Esophagus squamous epithelium (tissue), 4 donors: ENCODE data around the gene GNG12.

Experiments
- POLR2A ChIP-seq, 4 donors: fragments of 450-650 bp; IDR thresholded peaks; one replicate each; pipeline ENCODE4 v1.6.1; 2017; ENCODE audit warnings: antibody characterized with exemption in 4 of 4, mild to moderate bottlenecking in 4 of 4, moderate library complexity in 3 of 4
- TF ChIP-seq, protein P1 (sequence below), 6 experiments: fragments of 450-650 bp in 4 of 6; fragments of 200-600 bp in 2 of 6; sonication (generic) in 2 of 6; IDR thresholded peaks; one replicate each; pipeline ENCODE4 v1.5.1; 2016 to 2019; ENCODE audit warnings: antibody characterized with exemption in 6 of 6, mild to moderate bottlenecking in 4 of 6, moderate library complexity in 4 of 6

DNA sequence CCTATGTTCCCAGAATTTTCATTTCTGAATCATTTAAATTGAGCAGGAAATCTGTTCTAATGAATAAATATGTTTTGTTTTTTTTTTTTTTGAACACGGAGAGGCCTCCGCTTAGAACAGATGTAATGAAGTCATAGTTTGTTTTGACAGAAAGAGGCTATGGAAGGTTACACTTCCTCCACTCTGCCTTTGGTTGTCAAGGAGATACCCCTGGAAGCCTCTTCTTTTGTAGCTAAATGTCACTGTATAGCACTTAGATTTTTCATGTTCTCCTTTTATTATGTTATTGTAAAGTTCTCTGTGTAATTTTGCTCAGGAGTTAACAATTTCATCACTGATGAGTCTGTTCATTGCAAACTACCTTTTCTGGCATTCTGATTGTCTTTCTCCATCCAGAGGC lies 22.7 kb upstream of the GNG12 start:
- no peak for TF ChIP-seq POLR2A (IDR thresholded peaks at IDR 0.05)
- TF ChIP-seq, protein P1, sequence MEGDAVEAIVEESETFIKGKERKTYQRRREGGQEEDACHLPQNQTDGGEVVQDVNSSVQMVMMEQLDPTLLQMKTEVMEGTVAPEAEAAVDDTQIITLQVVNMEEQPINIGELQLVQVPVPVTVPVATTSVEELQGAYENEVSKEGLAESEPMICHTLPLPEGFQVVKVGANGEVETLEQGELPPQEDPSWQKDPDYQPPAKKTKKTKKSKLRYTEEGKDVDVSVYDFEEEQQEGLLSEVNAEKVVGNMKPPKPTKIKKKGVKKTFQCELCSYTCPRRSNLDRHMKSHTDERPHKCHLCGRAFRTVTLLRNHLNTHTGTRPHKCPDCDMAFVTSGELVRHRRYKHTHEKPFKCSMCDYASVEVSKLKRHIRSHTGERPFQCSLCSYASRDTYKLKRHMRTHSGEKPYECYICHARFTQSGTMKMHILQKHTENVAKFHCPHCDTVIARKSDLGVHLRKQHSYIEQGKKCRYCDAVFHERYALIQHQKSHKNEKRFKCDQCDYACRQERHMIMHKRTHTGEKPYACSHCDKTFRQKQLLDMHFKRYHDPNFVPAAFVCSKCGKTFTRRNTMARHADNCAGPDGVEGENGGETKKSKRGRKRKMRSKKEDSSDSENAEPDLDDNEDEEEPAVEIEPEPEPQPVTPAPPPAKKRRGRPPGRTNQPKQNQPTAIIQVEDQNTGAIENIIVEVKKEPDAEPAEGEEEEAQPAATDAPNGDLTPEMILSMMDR (IDR thresholded peaks at IDR 0.05) = no peak
